Activated naive CD8-positive, alpha-beta T cell (primary cell): ENCODE measurements around the gene GRHPR.
"Not testable (repeated sequence)": the region's sequence is repeated elsewhere in the genome, so short reads cannot be mapped to it uniquely, and the experiment has no call there.

Experiments
- H3K27ac Mint-ChIP-seq: one replicate; pipeline ENCODE4 v1.8.0; 2021; ENCODE audit warnings: mixed read lengths
- H3K27me3 Mint-ChIP-seq: one replicate; pipeline ENCODE4 v1.8.0; 2021; ENCODE audit warnings: mixed read lengths
- H3K36me3 Mint-ChIP-seq: one replicate; pipeline ENCODE4 v1.8.0; 2021; ENCODE audit warnings: mixed read lengths
- H3K4me1 Mint-ChIP-seq: one replicate; pipeline ENCODE4 v1.8.0; 2021; ENCODE audit warnings: low read depth, mixed read lengths
- H3K4me3 Mint-ChIP-seq: one replicate; pipeline ENCODE4 v1.8.0; 2021; ENCODE audit warnings: mild to moderate bottlenecking, mixed read lengths
- H3K9me3 Mint-ChIP-seq: one replicate; pipeline ENCODE4 v1.8.0; 2021; ENCODE audit warnings: low read depth, mixed read lengths

The GRHPR gene

DNA sequence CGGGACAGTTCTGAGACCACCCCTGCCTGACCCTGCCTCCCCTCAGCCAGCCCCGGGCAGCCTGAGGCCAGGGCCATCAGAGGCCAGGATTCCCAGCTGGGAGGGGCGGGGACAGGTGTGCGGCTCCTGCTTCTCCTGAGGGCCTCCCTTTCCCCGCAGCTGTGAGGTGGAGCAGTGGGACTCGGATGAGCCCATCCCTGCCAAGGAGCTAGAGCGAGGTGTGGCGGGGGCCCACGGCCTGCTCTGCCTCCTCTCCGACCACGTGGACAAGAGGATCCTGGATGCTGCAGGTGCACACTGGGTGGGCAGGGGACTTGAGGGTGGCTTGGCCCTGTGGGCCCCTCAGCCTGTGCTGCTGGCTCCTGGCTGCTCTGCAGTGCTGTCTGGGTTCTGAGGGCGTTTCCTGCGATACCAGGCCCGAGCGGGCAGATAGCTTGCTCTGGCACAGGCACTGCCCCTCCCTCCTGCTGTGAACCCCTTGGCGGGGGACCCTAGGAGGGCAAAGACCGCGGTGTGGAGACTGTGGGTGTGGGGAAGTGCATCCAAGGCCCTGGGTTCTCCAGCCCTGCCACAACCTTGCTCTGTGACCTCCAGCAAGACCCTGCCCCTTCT, 2.3 kb downstream of the GRHPR start:
- Mint-ChIP-seq H3K27ac (no peak overlapping the region), H3K27me3 (no peaks in the 10 kb centered on the region), H3K4me3 (no peak overlapping the region), H3K9me3 (no peaks in the 10 kb centered on the region), H3K36me3 (peaks cover 3% of the 10 kb centered on the region), H3K4me1 (peaks cover 30% of the 10 kb centered on the region)

GRCh38 chr9:37425298-37425752, 2.8 kb downstream of the GRHPR start:
- H3K27me3 Mint-ChIP-seq, result no peaks in the 10 kb centered on the region

GRCh38 chr9:37426431-37426830, 3.9 kb downstream of the GRHPR start:
- not testable (repeated sequence) for H3K9me3 Mint-ChIP-seq, H3K4me3 Mint-ChIP-seq, H3K36me3 Mint-ChIP-seq, H3K27me3 Mint-ChIP-seq
- H3K4me1 Mint-ChIP-seq, result peaks cover 28% of the 10 kb centered on the region
- H3K27ac Mint-ChIP-seq, result peak overlapping the region; percentile 46

More at GRCh38 chr9:37425298-37425752, 2.8 kb downstream of the GRHPR start:
- Mint-ChIP-seq H3K4me3 (no peak overlapping the region), H3K36me3 (peaks cover 3% of the 10 kb centered on the region), H3K4me1 (peaks cover 30% of the 10 kb centered on the region), H3K27ac (no peak overlapping the region), H3K9me3 (no peaks in the 10 kb centered on the region)

- H3K4me1 Mint-ChIP-seq, result peaks cover 25% of the 10 kb centered on the region
- H3K27ac Mint-ChIP-seq, result no peak overlapping the region
- no peaks in the 10 kb centered on the region for H3K27me3 Mint-ChIP-seq
- no peak overlapping the region for H3K4me3 Mint-ChIP-seq
- no peaks in the 10 kb centered on the region for H3K9me3 Mint-ChIP-seq
- H3K36me3 Mint-ChIP-seq, result peaks cover 3% of the 10 kb centered on the region
Measured at GRCh38 chr9:37426846-37427245, 4.3 kb downstream of the GRHPR start.

GRCh38 chr9:37428345-37428744, 5.8 kb downstream of the GRHPR start:
- H3K4me3 Mint-ChIP-seq, result no peak overlapping the region
- no peaks in the 10 kb centered on the region for H3K9me3 Mint-ChIP-seq
- no peak overlapping the region for H3K27ac Mint-ChIP-seq
- peaks cover 3% of the 10 kb centered on the region for H3K36me3 Mint-ChIP-seq
- peaks cover 13% of the 10 kb centered on the region for H3K4me1 Mint-ChIP-seq
- H3K27me3 Mint-ChIP-seq, result no peaks in the 10 kb centered on the region

DNA sequence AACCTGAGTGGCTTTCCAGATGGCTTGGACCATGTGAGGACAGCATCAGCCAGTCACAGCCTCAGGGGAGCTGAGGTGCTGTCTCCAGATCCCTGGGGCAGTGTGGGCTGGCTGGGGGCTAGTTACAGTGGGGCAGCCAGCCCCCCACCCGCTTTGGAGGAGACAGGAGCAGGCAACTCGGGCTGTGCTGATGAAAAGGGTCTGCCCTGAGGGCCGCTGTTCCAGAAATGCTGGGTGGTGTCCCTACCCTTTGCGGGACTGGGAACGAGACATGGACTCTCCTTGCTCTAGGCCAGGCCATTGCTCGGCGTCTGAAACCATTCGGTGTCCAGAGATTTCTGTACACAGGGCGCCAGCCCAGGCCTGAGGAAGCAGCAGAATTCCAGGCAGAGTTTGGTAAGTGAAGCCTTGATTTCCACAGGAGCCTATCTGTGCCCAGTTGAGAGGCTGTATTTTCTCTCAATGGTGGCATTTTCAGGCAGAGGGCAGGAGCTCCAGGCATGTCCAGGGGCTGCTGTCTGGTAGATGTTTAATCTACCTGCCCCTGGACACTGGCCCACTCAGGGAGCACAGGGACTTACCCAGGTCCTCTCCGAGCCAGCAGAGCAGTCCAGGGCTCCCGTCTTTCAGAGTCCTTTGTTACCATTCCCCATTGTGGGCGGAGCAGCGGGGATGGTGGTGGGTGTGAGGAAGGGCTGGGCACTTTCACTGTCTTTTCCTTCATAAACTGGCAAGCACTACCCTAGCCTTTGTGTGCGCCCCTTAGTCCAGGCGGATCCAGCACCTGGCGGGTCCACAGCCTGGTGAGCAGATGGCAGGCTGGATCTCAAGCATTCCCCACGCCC, 7.2 kb downstream of the GRHPR start:
- no peak overlapping the region for H3K27ac Mint-ChIP-seq
- peaks cover 3% of the 10 kb centered on the region for H3K36me3 Mint-ChIP-seq
- no peaks in the 10 kb centered on the region for H3K9me3 Mint-ChIP-seq
- H3K4me1 Mint-ChIP-seq, result peaks cover 4% of the 10 kb centered on the region
- H3K4me3 Mint-ChIP-seq, result no peak overlapping the region
- H3K27me3 Mint-ChIP-seq, result no peaks in the 10 kb centered on the region

GRCh38 chr9:37430841-37431597, 8.5 kb downstream of the GRHPR start:
- no peaks in the 10 kb centered on the region for H3K9me3 Mint-ChIP-seq
- no peak overlapping the region for H3K27ac Mint-ChIP-seq
- H3K27me3 Mint-ChIP-seq, result no peaks in the 10 kb centered on the region
- H3K4me3 Mint-ChIP-seq, result no peak overlapping the region
- H3K36me3 Mint-ChIP-seq, result peaks cover 3% of the 10 kb centered on the region
- peaks cover 4% of the 10 kb centered on the region for H3K4me1 Mint-ChIP-seq

GRCh38 chr9:37432020-37432419, 9.5 kb downstream of the GRHPR start:
- Mint-ChIP-seq H3K27me3 (no peaks in the 10 kb centered on the region), H3K27ac (no peak overlapping the region), H3K4me1 (no peaks in the 10 kb centered on the region), H3K36me3 (peaks cover under 1% of the 10 kb centered on the region), H3K4me3 (no peak overlapping the region), H3K9me3 (no peaks in the 10 kb centered on the region)

GRCh38 chr9:37433867-37434371, 11.4 kb downstream of the GRHPR start:
- peaks cover 4% of the 10 kb centered on the region for H3K36me3 Mint-ChIP-seq
- H3K4me3 Mint-ChIP-seq, result no peak overlapping the region
- H3K4me1 Mint-ChIP-seq, result no peaks in the 10 kb centered on the region
- H3K27ac Mint-ChIP-seq, result no peak overlapping the region
- H3K9me3 Mint-ChIP-seq, result no peaks in the 10 kb centered on the region
- no peaks in the 10 kb centered on the region for H3K27me3 Mint-ChIP-seq

GRCh38 chr9:37436540-37436939, 14.0 kb downstream of the GRHPR start:
- Mint-ChIP-seq H3K27ac (no peak overlapping the region), H3K4me1 (no peaks in the 10 kb centered on the region), H3K36me3 (peaks cover 4% of the 10 kb centered on the region), H3K27me3 (no peaks in the 10 kb centered on the region), H3K4me3 (no peak overlapping the region), H3K9me3 (no peaks in the 10 kb centered on the region)

DNA sequence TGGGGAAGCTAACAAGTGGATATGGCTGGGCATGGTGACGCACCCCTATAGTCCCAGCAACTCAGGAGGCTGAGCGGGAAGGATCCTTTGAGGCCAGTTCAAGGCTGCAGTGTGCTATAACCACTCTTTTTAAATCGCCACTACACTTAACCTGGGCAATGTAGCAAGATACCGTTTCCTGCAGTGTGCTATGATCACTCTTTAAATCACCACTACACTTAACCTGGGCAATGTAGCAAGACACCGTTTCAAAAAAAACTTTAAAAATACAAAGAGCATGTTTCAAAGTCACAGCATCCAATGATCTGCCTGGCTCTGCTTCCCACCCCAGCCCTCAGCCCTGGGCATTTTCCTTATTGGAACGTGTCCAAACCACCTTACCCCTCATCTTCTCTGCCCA, 14.5 kb downstream of the GRHPR start:
- Mint-ChIP-seq H3K36me3 (peaks cover 4% of the 10 kb centered on the region), H3K4me1 (no peaks in the 10 kb centered on the region), H3K4me3 (no peak overlapping the region), H3K9me3 (no peaks in the 10 kb centered on the region), H3K27ac (no peak overlapping the region), H3K27me3 (no peaks in the 10 kb centered on the region)

DNA sequence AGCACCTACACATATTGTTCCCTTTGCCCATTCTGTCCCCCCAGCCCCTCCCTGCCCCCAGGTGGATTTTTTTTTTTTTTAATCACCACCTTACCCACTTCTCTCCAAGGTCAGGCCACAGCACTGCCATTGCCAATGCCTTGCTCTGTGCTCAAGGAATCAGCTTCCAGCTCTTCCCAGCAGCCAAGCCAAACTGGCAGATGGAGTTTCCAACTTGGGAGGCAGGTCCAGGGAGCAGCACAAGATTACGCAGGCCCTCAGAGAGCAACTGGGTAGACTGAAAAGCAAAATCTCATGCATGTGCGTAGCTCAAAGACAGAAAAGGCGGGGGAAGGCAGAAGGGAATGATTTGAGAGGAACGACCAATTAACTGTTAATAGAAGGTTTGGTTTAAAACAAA, 15.1 kb downstream of the GRHPR start:
- H3K9me3 Mint-ChIP-seq, result no peaks in the 10 kb centered on the region
- no peaks in the 10 kb centered on the region for H3K4me1 Mint-ChIP-seq
- H3K36me3 Mint-ChIP-seq, result peaks cover 4% of the 10 kb centered on the region
- no peaks in the 10 kb centered on the region for H3K27me3 Mint-ChIP-seq
- no peak overlapping the region for H3K4me3 Mint-ChIP-seq
- no peak overlapping the region for H3K27ac Mint-ChIP-seq

- no peaks in the 10 kb centered on the region for H3K9me3 Mint-ChIP-seq
- peaks cover 4% of the 10 kb centered on the region for H3K36me3 Mint-ChIP-seq
- no peaks in the 10 kb centered on the region for H3K4me1 Mint-ChIP-seq
- H3K27me3 Mint-ChIP-seq, result no peaks in the 10 kb centered on the region
- no peak overlapping the region for H3K4me3 Mint-ChIP-seq
- no peak overlapping the region for H3K27ac Mint-ChIP-seq
Measured at GRCh38 chr9:37438359-37438758, 15.9 kb downstream of the GRHPR start.

DNA sequence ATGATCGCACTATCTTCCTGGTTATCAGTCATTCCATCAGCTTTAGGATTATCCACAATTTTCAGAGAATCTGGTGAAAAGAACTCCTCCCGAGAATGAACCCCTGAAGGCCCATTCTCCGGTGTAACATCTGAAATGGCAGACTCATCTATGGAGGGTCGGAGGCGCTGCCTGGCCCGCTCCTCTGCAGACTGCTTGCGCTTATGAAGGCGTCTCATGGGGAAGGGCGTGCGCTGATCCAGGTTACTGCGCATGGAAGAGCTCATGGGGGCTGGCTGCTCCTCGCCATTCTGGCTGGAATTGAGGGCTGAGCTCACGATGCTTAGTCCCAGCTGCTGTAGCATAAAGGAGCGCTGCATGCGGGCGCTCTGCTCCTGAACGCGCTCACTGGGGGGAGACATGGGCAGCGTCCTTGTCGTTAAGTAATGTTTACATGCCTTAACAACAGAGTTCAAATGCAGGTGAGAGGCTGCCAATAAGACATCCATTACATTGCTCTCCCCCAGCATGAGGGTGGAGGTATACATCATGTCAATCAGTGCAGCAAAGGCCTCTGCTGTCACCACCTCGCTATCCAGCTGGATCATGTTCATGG, 19.4 kb downstream of the GRHPR start:
- H3K27ac Mint-ChIP-seq, result peak overlapping the region; percentile 54

More for the DNA sequence above, 19.4 kb downstream of the GRHPR start:
- Mint-ChIP-seq H3K4me1 (peaks cover 9% of the 10 kb centered on the region), H3K9me3 (no peaks in the 10 kb centered on the region), H3K4me3 (no peak overlapping the region), H3K36me3 (peaks cover 4% of the 10 kb centered on the region), H3K27me3 (no peaks in the 10 kb centered on the region)
